HG03103 (cell line): Measurements from ENCODE around the gene BACH2.

Experiments used
- ATAC-seq: cut with Tn5 transposase; IDR thresholded peaks from one replicate; pipeline ENCODE4 v1.9.1; 2021; ENCODE audit warnings: low read depth; ENCODE audit not compliant: unreplicated experiment

Gene BACH2

GRCh38 chr6:89956182-89956581 is 340.5 kb downstream of the BACH2 start:
- ATAC-seq = no peak

- no peak for ATAC-seq
Measured at GRCh38 chr6:89955364-89955763, 341.3 kb downstream of the BACH2 start.

GRCh38 chr6:89954721-89955148 is 341.9 kb downstream of the BACH2 start:
- ATAC-seq = no peak

- ATAC-seq = no peak
Measured at GRCh38 chr6:89952686-89953085, 344.0 kb downstream of the BACH2 start.

GRCh38 chr6:89952105-89952671 is 344.5 kb downstream of the BACH2 start:
- ATAC-seq = no peak

GRCh38 chr6:89951574-89952104 is 345.0 kb downstream of the BACH2 start:
- no peak for ATAC-seq

GRCh38 chr6:89950879-89951391 is 345.7 kb downstream of the BACH2 start:
- ATAC-seq = no peak

GRCh38 chr6:89950446-89950845 is 346.2 kb downstream of the BACH2 start:
- ATAC-seq = no peak

- no peak for ATAC-seq
Measured at GRCh38 chr6:89948876-89949275, 347.8 kb downstream of the BACH2 start.

- ATAC-seq = no peak
Measured at GRCh38 chr6:89944826-89945407, 351.7 kb downstream of the BACH2 start.

- no peak for ATAC-seq
Measured at GRCh38 chr6:89944181-89944755, 352.4 kb downstream of the BACH2 start.

GRCh38 chr6:89942601-89943000 is 354.0 kb downstream of the BACH2 start:
- ATAC-seq = no peak

GRCh38 chr6:89941763-89942497 is 354.7 kb downstream of the BACH2 start:
- ATAC-seq = no peak

GRCh38 chr6:89941031-89941762 is 355.4 kb downstream of the BACH2 start:
- no peak for ATAC-seq

- ATAC-seq = peak; percentile 78
Measured at GRCh38 chr6:89940225-89941027, 356.2 kb downstream of the BACH2 start.

GRCh38 chr6:89939144-89939543 is 357.5 kb downstream of the BACH2 start:
- ATAC-seq = no peak

- no peak for ATAC-seq
Measured at GRCh38 chr6:89938014-89938413, 358.6 kb downstream of the BACH2 start.

GRCh38 chr6:89936177-89936576 is 360.5 kb downstream of the BACH2 start:
- ATAC-seq = no peak

- ATAC-seq = no peak
Measured at GRCh38 chr6:89934685-89935366, 361.8 kb downstream of the BACH2 start.
